HG03066 (cell line): ENCODE measurements around the gene CLSTN1.
A peak's percentile ranks its signal among the peaks of the same experiment; 100 is the strongest.

Experiments used
- ATAC-seq: cut with Tn5 transposase; IDR thresholded peaks from one replicate; pipeline ENCODE4 v1.9.1; 2021; ENCODE audit warnings: low read depth; ENCODE audit not compliant: unreplicated experiment

CLSTN1 gene

DNA sequence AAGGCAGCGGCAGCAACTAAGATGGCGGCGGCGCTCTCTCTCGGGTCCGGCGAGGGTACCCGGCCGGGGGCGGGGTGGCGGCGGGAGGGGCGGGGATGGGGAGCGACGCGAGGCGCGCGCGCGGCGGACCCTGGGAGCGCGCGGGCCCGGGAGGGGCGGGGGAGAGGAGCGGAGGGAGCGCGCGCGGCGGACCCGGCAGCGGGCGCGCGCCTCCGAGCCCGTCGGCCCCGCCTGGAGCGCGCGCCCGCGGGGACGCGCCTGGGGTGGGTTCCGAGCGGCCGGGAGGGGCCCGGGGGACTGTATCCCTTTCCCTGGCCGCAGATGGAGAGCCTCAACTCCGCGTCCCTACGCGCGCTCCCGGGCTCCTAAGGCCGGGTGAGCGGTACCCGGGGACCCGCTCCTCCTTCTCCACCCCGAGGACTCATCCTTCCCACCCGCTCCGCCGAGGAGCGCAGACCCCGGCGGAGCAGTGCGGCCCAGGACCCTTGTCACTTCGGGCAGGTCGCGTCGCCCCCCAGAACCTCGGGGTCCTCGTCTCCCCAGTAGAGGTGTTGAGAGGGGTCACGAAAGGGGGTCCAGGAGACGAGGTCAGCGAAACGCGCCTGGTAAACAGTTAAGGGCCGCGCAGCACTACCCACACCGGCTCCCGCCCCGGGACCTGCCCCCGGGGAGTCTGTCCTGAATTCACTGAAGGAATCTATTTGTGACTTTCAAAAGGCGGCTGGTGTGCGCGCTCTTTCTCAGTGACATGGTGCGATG is at the start of gene CLSTN1:
Gene CLSTN1, minus strand, starts transcription at position 23 of the 759 bp plus-strand sequence. CDS start 232 bp downstream, outside the sequence.
- peak; percentile 49 for ATAC-seq

- ATAC-seq = no peak
Observed at GRCh38 chr1:9873385-9873784, 49.6 kb upstream of the CLSTN1 start.

DNA sequence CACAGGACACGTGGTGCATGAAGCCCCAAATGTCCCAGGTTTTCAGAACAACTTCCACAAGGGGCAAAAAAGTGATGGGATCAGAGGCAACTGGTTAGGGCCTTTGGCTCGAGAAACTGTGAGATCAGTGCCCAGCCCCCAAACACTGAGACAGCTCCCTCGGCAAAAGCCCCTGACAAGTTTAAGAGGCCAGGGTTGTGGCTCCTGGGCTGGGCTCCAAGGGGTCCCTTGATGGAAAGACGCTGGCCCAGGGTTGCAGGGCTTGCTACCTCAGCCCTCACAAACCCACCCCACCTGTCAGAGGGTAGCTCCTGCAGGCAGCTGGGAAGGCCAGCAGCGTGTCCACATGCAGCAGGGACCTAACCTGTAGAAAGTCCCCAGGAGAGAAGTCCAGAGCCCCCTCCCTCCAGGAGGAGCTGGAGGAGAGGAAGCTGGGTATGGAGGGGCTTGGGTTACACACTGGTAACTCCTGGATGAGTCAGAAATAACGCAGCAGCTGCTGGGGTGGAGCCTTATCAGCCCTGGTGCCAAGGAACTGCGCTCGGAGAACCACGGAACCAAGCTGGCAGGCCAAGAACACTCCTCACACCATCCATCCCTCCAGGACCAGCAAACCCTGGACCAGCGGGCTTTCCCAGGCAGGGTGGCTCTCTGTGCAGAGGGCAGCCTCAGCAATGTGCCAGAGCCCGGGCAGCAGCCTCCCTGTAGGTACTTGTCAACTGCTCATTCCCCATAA is 48.8 kb upstream of the CLSTN1 start:
- ATAC-seq = no peak

- no peak for ATAC-seq
Observed at GRCh38 chr1:9871707-9872425, 48.1 kb upstream of the CLSTN1 start.

DNA sequence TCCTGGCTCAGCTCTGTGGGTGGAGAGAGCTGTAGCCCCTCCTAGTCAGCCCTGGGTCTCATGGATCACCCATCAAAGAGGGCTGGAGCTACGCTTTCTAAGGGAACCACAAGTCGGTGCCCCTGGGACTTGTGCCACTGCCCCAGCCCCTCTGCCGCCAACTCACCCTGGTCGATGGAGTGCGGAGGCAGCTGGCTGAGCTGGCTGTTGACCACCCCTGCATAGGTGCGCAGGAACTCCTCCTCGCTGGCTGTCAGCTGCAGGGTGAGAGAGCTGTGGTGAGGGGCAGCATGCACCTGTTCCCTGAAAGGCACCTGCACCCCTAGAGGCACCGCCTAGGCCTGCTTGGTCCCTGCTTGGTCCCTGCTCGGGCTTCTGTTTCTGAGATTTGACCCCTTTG is 47.3 kb upstream of the CLSTN1 start:
- no peak for ATAC-seq

- ATAC-seq = no peak
Observed at GRCh38 chr1:9870572-9870971, 46.8 kb upstream of the CLSTN1 start.

DNA sequence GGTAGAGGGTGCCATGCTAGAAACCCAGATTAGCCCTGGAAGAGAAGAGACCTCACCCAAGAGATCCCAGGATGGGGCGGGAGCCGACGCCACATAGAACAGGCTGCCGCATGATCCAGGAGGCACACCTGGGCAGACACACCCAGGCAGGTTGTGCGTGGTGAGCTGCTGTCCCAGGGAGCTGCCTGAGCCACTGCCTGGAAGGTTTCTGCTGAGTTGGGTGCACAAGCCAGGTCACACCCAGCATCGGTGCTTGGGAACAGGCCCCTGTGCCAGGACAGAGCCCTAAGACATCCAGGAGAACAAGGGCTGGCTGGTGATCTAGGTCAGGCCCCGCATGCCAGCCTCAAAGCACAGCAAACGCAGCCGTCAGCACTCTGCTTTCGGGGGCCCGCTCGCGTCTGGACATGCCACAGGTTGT is 46.1 kb upstream of the CLSTN1 start:
- ATAC-seq = no peak

- no peak for ATAC-seq
Observed at GRCh38 chr1:9868244-9868590, 44.5 kb upstream of the CLSTN1 start.

- peak; percentile 41 for ATAC-seq
Observed at GRCh38 chr1:9867408-9868243, 43.9 kb upstream of the CLSTN1 start.

- no peak for ATAC-seq
Observed at GRCh38 chr1:9866836-9867235, 43.1 kb upstream of the CLSTN1 start.

- no peak for ATAC-seq
Observed at GRCh38 chr1:9865724-9866123, 42.0 kb upstream of the CLSTN1 start.

DNA sequence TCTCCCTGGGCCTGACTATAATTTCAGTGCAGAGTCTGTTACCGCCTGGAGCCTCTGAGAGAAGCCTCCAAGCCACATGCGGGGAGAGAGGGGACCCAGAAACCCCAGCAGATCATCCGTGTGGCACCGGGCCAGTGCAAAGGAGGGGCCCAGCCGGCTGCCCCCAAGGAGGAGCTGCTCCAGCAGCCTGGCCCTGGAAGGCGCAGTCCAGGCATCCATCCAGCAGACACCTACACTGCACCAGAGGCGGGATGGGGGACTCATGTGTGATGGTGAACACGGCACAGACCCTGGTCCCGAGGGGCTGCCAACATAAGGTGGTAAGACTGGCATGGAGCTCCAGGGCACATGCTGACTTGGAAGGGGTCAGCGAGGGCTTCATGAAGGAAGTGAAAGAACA is 39.6 kb upstream of the CLSTN1 start:
- no peak for ATAC-seq

GRCh38 chr1:9861360-9861759 is 37.6 kb upstream of the CLSTN1 start:
- no peak for ATAC-seq

DNA sequence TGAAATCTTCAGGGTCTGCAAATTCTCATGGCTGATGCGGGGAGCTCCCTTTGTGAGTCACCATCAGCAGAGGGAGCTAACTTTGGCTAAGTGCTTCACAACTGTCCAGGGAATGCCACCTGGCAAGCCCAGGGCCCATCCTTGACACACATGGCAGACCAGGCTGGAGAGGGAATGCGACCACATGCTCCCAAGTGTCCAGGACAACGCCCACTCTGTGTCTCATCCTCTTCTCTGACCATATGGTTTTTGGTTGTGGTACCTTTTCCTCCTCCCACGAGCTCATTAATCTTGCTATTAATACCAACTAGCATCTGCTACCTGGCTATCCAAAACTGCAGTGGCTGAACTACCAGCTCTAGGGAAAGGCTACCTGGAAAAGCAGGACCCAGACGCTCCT is 37.1 kb upstream of the CLSTN1 start:
- ATAC-seq = no peak

GRCh38 chr1:9859281-9860014 is 35.7 kb upstream of the CLSTN1 start:
- no peak for ATAC-seq

GRCh38 chr1:9858293-9859035 is 34.7 kb upstream of the CLSTN1 start:
- ATAC-seq = no peak

GRCh38 chr1:9855186-9855585 is 31.4 kb upstream of the CLSTN1 start:
- no peak for ATAC-seq

DNA sequence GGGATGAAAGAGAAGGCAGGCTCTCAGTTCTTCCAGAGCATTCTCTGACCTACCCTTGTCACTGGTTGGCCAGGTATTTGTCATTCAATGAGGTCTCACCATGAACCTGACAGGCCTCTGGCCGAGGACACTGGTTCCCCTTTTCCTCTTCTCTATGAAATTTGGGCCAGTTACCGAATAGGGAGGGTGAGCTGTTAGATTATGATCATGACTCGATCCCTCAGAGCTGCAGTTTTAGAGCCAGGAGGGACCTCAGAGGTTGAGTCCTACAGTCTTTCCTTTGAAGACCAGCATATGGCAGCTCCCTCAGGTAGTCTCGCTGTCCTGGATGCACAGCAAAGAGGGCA is 29.5 kb upstream of the CLSTN1 start:
- no peak for ATAC-seq
